ENCODE results near the gene PCDH15. TPM values are rescaled to one million over a fixed set of nuclear protein-coding genes. Genes with fewer than 3 reads are reported as not detected.

PCDH15 gene
- total RNA-seq, 1 experiment from 2014 or later, result 0.11 TPM

- no peak for DNase-seq (ENCODE audit: low read depth)
Measured at GRCh38 chr10:53852450-53853175, 948.4 kb downstream of the PCDH15 start.

- no peak for DNase-seq (ENCODE audit: low read depth)
Measured at GRCh38 chr10:53846809-53847208, 954.2 kb downstream of the PCDH15 start.

GRCh38 chr10:53843736-53844362 lies 957.2 kb downstream of the PCDH15 start:
- DNase-seq (ENCODE audit: low read depth), result no peak

GRCh38 chr10:53841483-53842145 lies 959.4 kb downstream of the PCDH15 start:
- DNase-seq (ENCODE audit: low read depth), result no peak

GRCh38 chr10:53840653-53841052 lies 960.4 kb downstream of the PCDH15 start:
- no peak for DNase-seq (ENCODE audit: low read depth)

- DNase-seq (ENCODE audit: low read depth), result peak; percentile 6
Measured at GRCh38 chr10:53839440-53840039, 961.5 kb downstream of the PCDH15 start.

GRCh38 chr10:53836638-53837037 lies 964.4 kb downstream of the PCDH15 start:
- no peak for DNase-seq (ENCODE audit: low read depth)

- no peak for DNase-seq (ENCODE audit: low read depth)
Measured at GRCh38 chr10:53833908-53834307, 967.1 kb downstream of the PCDH15 start.

- no peak for DNase-seq (ENCODE audit: low read depth)
Measured at GRCh38 chr10:53827261-53827660, 973.8 kb downstream of the PCDH15 start.

GRCh38 chr10:53808677-53809372 lies 992.2 kb downstream of the PCDH15 start:
- DNase-seq (ENCODE audit: low read depth), result no peak

GRCh38 chr10:53786236-53786900 lies 1014.7 kb downstream of the PCDH15 start:
- DNase-seq (ENCODE audit: low read depth), result no peak

GRCh38 chr10:53771701-53772100 lies 1029.3 kb downstream of the PCDH15 start:
- DNase-seq (ENCODE audit: low read depth), result no peak

- no peak for DNase-seq (ENCODE audit: low read depth)
Measured at GRCh38 chr10:53770903-53771302, 1030.1 kb downstream of the PCDH15 start.

GRCh38 chr10:53765311-53765710 lies 1035.7 kb downstream of the PCDH15 start:
- no peak for DNase-seq (ENCODE audit: low read depth)

- no peak for DNase-seq (ENCODE audit: low read depth)
Measured at GRCh38 chr10:53754596-53755250, 1046.3 kb downstream of the PCDH15 start.

Data from LHCN-M2 (cell line).